Measurements from ENCODE around the gene ST8SIA3. TPM values are rescaled to one million over a fixed set of nuclear protein-coding genes. Genes with fewer than 3 reads are reported as not detected.
"Not testable (repeated sequence)": the region's sequence is repeated elsewhere in the genome, so short reads cannot be mapped to it uniquely, and the experiment has no call there.

ST8SIA3 gene
- total RNA-seq, 1 experiment from 2014 or later, result under 0.01 TPM

DNA sequence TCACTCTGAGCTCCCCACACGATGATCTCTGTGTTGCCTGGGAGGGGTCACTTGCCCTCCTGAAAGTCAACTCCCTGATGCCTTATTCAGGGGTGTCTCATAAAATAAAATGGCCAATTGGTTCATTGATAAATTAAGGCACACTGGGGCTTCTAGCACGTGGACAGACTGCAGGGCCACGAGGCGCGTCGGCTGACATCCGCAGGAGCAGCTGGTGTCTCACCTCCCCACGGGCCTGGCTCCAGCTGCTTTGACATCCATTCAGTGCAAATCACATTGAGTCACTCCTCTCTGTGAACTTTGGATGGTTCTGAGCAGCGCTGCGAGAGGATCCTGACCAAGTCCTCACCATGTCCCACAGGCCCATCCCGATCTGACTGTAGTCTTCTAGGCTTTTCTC, 4.6 kb upstream of the ST8SIA3 start:
- Histone ChIP-seq H3K4me1 (no peaks in the 10 kb centered on the region), H3K36me3 (no peaks in the 10 kb centered on the region), H3K9me3 (replicated peaks) (no peaks in the 10 kb centered on the region), H3K4me3 (no peak overlapping the region), H3K27me3 (no peaks in the 10 kb centered on the region), H3K27ac (no peak overlapping the region)
- no peak for DNase-seq

DNA sequence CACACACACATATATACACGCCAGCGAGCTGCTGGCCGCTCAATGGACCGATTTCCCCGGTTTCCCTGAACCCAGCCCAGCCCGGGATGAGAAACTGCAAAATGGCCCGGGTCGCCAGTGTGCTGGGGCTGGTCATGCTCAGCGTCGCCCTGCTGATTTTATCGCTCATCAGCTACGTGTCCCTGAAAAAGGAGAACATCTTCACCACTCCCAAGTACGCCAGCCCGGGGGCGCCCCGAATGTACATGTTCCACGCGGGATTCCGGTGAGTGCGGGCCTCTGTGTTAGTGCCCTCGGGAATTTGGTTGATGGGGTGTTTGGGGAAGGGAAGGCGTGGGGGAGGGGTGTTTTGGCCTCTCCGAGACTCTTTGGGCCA, 392 bp downstream of the ST8SIA3 start:
- Histone ChIP-seq H3K36me3 (no peaks in the 10 kb centered on the region), H3K27me3 (no peaks in the 10 kb centered on the region), H3K9me3 (replicated peaks) (no peaks in the 10 kb centered on the region), H3K4me3 (no peak overlapping the region), H3K27ac (no peak overlapping the region), H3K4me1 (no peaks in the 10 kb centered on the region)
- no peak for DNase-seq

DNA sequence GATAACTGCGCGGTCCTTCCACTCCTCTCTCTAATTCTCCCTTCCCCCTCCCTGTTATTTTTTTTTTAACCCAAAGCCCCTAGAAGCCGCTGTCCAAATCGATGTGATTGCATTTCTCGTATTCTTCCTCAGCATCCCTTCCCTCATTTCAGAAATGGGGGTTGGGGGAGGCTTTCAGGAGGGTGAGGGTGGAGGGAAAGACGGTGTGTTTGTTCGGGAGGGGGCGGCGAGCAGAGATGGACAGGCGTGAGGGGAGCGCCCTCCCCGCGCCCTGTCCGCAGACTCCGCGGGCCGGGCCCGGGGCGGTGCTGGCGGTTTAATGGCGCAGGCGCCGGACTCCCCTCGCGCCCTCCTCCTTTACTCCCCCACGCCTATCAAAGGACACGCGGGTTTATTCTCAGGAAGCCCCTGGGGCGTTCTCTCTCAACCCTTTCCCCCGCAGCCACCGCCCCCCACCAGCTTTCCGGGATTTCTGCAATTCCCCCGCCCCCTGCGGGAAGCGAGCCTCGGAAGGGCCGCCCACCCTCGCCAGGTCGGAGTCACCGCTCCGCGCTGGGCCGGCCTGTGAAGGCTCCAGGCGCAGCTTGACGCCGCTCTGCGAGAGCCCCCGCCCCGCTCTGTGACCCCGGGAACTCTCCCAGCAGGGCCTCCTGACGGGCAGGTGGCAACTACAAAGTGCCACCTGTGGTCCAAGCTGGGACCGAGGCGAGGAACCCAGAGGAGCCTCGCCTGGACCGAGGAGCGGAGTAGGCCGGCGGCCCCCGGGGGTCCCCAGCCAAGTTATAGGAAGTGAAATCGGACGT, 981 bp downstream of the ST8SIA3 start:
- H3K36me3 ChIP-seq, result no peaks in the 10 kb centered on the region
- no peak overlapping the region for H3K4me3 ChIP-seq
- H3K4me1 ChIP-seq, result no peaks in the 10 kb centered on the region
- H3K27ac ChIP-seq, result no peak overlapping the region
- no peak for DNase-seq
- no peaks in the 10 kb centered on the region for H3K9me3 ChIP-seq (replicated peaks)
- no peaks in the 10 kb centered on the region for H3K27me3 ChIP-seq

DNA sequence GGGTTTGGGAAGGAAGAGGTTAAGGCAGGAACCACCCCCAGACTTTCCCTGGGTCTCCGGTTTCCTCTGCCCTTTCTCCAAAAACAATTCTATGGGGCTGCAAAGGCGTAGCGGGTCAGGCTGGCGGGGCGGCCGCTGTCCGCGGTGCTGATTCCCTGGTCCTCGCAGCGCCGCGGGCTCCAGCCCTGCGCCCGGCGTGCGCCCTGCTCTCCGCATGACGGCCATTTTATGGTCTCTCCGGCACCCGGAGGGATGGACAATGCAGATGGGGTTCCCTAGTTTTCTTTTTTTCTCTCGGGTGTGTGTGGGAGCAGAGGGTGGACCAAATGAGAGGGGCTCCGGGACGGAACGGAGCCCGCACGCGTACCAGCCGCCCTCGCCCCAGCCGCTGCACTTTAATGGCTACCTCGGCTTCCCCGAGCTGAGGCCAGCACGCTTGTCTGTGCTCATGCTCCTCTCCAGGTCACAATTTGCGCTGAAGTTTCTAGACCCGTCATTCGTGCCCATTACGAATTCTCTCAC, 1.6 kb downstream of the ST8SIA3 start:
- DNase-seq, result no peak

DNA sequence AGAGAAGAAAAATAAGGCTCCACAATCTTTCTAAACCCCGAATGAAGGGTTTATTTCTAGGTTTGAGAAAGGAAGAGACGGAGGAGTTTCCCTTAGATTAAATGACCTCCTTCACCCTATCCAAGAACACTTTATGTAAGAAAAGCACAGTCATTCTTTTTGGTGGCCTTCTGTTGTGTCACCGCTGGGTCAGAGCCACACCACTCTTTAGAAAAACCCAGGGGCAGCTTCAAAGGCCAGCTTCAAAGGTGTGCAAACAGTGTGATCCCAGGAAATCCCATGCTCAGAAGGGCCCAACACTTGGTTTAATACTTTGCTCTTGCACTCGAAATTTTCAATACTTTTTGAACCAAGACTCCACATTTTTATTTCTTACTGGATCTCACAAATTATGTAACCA, 7.1 kb downstream of the ST8SIA3 start:
- no peak overlapping the region for H3K27ac ChIP-seq
- H3K36me3 ChIP-seq, result no peaks in the 10 kb centered on the region
- H3K4me1 ChIP-seq, result no peaks in the 10 kb centered on the region
- H3K4me3 ChIP-seq, result no peak overlapping the region
- no peaks in the 10 kb centered on the region for H3K9me3 ChIP-seq (replicated peaks)
- no peak for DNase-seq
- H3K27me3 ChIP-seq, result no peaks in the 10 kb centered on the region

More for the DNA sequence above, 1.6 kb downstream of the ST8SIA3 start:
- H3K4me1 ChIP-seq, result no peaks in the 10 kb centered on the region
- no peaks in the 10 kb centered on the region for H3K27me3 ChIP-seq
- H3K27ac ChIP-seq, result no peak overlapping the region
- no peaks in the 10 kb centered on the region for H3K9me3 ChIP-seq (replicated peaks)
- H3K4me3 ChIP-seq, result no peak overlapping the region
- H3K36me3 ChIP-seq, result no peaks in the 10 kb centered on the region

DNA sequence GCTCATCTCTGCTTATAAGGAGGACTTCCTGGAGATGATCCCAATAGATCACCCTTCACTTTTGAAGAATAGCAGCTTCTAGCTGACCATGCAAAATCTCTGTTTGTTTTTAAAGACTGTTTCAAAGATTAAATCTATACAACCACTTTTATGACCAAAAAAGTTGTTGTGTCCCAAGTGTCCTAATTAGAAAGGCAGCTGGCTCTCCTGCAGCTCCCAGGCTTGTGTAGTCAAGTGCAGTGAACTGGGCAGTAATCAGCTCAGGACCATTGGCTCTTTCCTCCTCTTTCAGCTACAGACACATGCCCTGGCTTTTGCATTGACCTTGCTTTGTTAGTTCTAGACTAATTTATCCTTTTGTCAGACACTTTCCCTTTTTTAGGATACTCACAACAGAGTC, 10.4 kb downstream of the ST8SIA3 start:
- Histone ChIP-seq H3K27ac (no peak overlapping the region), H3K4me3 (no peak overlapping the region), H3K27me3 (no peaks in the 10 kb centered on the region), H3K4me1 (no peaks in the 10 kb centered on the region), H3K9me3 (replicated peaks) (no peaks in the 10 kb centered on the region), H3K36me3 (no peaks in the 10 kb centered on the region)
- no peak for DNase-seq

DNA sequence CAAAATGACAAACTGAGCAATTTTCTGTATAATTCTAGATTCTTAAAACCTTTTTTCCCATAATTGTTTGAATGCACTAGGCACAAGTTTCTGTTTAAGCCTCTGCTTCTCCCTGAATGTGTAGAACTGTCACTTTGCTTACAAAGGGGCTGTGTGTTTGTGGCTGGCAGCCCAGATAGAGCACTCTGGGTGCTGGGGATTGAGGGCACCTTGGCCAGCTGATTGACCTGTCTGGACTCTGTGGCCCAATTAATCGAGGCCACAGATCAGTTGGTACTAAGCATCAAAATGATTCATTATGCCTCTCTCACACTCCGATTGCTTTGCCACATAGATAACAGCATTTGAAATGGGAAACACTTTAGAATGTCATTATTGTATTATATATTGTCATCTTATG, 12.1 kb downstream of the ST8SIA3 start:
- no peak for DNase-seq
- H3K4me1 ChIP-seq, result no peaks in the 10 kb centered on the region

DNA sequence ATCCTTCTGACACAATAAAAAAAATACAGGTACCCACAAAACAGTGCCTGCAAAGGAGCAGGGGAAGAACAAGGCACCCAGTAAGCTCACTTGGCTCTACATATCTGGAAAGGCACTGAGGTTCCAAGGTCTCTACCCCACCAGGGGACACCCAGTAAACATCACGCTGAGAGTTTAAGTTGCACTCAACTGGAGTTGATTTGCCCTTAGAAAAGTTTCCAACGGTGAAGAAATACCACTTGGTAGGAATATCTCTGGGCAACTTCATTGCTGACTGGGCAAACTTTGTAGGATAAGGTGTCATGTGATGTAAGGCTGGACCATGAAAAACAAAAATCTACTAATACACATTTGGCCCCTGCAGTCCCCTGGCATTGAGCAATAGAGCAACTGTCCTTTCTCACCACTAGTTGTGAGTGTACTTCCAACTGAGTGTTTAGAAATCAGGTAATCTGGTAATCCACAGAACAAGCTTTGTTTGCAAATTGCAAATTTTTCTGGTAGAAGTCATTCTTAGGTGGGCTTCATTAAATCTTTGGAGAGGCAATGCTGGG, 14.2 kb downstream of the ST8SIA3 start:
- Histone ChIP-seq H3K27me3 (no peaks in the 10 kb centered on the region), H3K4me3 (no peak overlapping the region), H3K36me3 (no peaks in the 10 kb centered on the region), H3K27ac (no peak overlapping the region), H3K9me3 (replicated peaks) (no peaks in the 10 kb centered on the region), H3K4me1 (no peaks in the 10 kb centered on the region)
- DNase-seq, result no peak

More for the DNA sequence above, 12.1 kb downstream of the ST8SIA3 start:
- Histone ChIP-seq H3K27ac (no peak overlapping the region), H3K36me3 (no peaks in the 10 kb centered on the region), H3K9me3 (replicated peaks) (no peaks in the 10 kb centered on the region), H3K4me3 (no peak overlapping the region), H3K27me3 (no peaks in the 10 kb centered on the region)

DNA sequence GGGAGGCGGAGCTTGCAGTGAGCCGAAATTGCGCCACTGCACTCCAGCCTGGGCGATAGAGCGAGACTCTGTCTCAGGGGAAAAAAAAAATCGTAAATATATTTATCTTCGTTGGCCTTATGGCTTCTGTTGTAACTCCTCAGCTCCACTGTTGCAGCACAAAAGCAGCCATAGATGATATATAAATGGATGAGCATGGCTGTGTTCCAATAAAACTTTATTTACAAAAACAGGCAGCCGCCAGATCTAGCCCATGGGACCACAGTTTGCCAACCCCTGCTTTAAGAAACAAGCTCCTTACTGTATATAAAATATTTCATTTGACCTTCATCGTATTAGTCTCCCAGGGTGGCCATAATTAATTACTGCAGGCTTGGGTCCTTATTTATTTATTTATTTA, 20.1 kb downstream of the ST8SIA3 start:
- Histone ChIP-seq H3K27me3 (no peaks in the 10 kb centered on the region), H3K4me1 (no peaks in the 10 kb centered on the region), H3K4me3 (no peak overlapping the region), H3K36me3 (no peaks in the 10 kb centered on the region), H3K27ac (no peak overlapping the region), H3K9me3 (replicated peaks) (no peaks in the 10 kb centered on the region)
- DNase-seq, result no peak

DNA sequence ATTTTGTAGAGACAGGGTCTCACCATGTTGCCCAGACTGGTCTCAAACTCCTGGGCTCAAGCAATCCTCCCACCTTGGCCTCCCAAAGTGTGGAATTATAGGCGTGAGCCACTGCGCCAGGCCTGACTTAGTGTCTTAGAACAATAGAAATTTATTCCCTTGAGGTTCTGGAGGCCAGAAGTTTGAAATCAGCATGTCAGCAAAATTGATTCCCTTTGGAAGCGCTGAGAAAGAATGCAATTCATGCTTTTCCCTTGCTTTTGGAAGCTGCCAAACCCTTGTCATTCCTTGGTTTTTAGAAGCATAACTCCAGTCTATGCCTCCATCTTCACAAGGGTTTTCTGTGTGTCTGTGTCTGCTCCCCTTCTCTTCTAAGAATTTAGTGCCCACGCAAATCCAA, 20.7 kb downstream of the ST8SIA3 start:
- Histone ChIP-seq H3K27ac (no peak overlapping the region), H3K4me3 (no peak overlapping the region), H3K27me3 (no peaks in the 10 kb centered on the region), H3K36me3 (no peaks in the 10 kb centered on the region), H3K9me3 (replicated peaks) (no peaks in the 10 kb centered on the region), H3K4me1 (no peaks in the 10 kb centered on the region)
- DNase-seq, result no peak

DNA sequence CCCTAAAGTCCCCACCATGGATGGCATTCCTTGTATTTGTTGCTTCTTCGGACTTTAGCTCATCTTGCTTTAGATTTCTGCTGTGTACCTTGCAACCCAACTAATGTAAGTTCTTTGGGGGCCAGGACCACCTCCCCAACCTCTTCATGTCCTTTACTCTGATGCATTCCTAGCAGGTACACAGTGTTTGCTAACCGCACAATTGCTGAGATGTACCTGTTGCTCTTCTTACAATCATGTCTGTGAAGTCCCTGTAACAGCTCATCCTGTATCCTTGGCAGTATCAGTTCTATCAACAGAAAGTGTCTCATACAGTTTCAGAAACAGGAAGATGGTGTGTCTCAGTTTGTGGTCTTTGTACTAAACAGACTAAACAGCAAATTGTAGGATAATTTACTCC, 24.1 kb downstream of the ST8SIA3 start:
- DNase-seq, result no peak
- H3K27ac ChIP-seq, result no peak overlapping the region
- H3K36me3 ChIP-seq, result no peaks in the 10 kb centered on the region
- no peak overlapping the region for H3K4me3 ChIP-seq
- no peaks in the 10 kb centered on the region for H3K27me3 ChIP-seq
- no peaks in the 10 kb centered on the region for H3K9me3 ChIP-seq (replicated peaks)
- no peaks in the 10 kb centered on the region for H3K4me1 ChIP-seq

DNA sequence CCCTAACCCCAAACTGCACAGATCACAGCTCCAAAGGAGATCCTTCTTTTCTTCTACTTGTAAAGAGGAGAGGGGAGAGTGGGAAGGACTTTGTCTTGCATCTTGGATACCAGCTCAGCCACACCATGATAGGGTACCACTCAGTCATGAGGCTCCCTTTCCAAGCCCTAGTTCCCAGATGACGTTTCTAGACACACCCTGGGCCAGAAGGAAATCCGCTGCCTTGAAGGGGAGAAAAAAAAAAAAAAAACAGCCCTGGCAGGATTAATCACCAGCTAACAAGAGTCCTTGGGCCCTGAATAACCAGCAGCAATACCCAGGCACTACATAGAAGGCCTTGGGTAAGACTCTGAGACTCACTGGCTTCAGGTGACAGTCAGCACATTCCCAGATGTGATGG, 36.9 kb downstream of the ST8SIA3 start:
- Histone ChIP-seq H3K27me3 (no peaks in the 10 kb centered on the region), H3K4me1 (no peaks in the 10 kb centered on the region), H3K4me3 (no peak overlapping the region), H3K9me3 (replicated peaks) (no peaks in the 10 kb centered on the region), H3K27ac (no peak overlapping the region), H3K36me3 (no peaks in the 10 kb centered on the region)
- DNase-seq, result no peak

DNA sequence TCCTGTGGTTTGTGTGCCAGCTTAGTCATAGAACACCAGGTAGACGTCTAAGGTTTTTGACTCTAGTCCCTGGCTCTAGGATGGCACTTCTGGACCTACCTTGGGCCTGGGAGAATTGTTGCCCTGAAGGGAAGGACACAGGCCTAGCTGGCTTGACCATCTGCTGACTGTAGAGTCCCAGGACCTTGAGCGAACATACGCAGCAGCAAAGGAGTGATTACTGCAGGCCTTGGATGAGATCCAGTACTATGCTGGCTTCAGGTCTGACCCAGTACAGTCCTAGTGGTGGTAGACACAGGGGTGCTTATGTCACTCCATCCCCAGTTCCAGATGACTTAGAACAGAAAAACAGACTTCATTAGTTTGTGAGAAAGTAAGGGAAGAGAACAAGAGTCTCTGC, 37.7 kb downstream of the ST8SIA3 start:
- DNase-seq, result no peak
- no peaks in the 10 kb centered on the region for H3K4me1 ChIP-seq
- no peaks in the 10 kb centered on the region for H3K27me3 ChIP-seq
- H3K9me3 ChIP-seq (replicated peaks), result no peaks in the 10 kb centered on the region
- no peak overlapping the region for H3K4me3 ChIP-seq
- H3K36me3 ChIP-seq, result no peaks in the 10 kb centered on the region
- no peak overlapping the region for H3K27ac ChIP-seq

DNA sequence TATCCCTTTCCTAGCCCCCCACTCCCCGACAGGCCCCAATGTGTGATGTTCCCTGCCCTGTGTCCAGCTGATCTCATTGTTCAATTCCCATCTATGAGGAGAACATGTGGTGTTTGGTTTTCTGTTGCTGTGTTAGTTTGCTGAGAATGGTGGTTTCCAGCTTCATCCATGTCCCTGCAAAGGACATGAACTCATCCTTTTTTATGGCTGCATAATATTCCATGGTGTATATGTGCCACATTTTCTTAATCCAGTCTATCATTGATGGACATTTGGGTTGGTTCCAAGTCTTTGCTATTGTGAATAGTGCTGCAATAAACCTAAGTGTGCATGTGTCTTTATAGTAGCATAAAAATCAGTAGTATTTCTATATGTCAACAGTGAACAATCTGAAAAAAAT, 42.4 kb downstream of the ST8SIA3 start:
- H3K4me3 ChIP-seq; H3K36me3 ChIP-seq; H3K9me3 ChIP-seq (replicated peaks); H3K27ac ChIP-seq; H3K4me1 ChIP-seq; DNase-seq; H3K27me3 ChIP-seq: not testable (repeated sequence)

DNA sequence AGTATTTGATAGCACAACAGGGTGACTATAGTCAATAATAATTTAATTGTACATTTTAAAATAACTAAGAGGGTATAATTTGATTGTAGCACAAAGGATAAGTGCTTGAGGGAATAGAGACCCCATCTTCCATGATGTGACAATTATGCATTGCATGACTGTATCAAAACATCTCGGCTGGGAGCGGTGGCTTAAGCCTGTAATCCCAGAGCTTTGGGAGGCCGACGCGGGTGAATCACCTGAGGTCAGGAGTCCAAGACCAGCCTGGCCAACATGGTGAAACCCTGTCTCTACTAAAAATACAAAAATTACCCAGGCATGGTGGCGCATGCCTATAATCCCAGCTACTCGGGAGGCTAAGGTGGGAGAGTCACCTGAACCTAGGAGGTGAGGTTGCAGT, 44.5 kb downstream of the ST8SIA3 start:
- DNase-seq; H3K36me3 ChIP-seq; H3K9me3 ChIP-seq (replicated peaks); H3K27ac ChIP-seq; H3K4me3 ChIP-seq; H3K4me1 ChIP-seq; H3K27me3 ChIP-seq: not testable (repeated sequence)
